RCC 7860 (cell line): Measurements from ENCODE around the gene FBXW12.
A peak's percentile ranks its signal among the peaks of the same experiment; 100 is the strongest.

Source experiments
- DNase-seq: peaks from one replicate; pipeline ENCODE4 v3.0.0-alpha.2; 2015; ENCODE audit warnings: low spot score
- FAIRE-seq: peaks from 2 replicates; lab custom pipeline; 2012; peaks lifted over from hg19 to GRCh38; lab: Jason Lieb, UNC

Gene FBXW12

GRCh38 chr3:48432411-48433371, 60.7 kb downstream of the FBXW12 start:
- FAIRE-seq: no peak
- no peak for DNase-seq

GRCh38 chr3:48433472-48434118, 61.6 kb downstream of the FBXW12 start:
- FAIRE-seq (no peak), DNase-seq (no peak)

GRCh38 chr3:48434591-48435222, 62.7 kb downstream of the FBXW12 start:
- FAIRE-seq: no peak
- no peak for DNase-seq

- DNase-seq: no peak
- no peak for FAIRE-seq
Observed at GRCh38 chr3:48435223-48435595, 63.2 kb downstream of the FBXW12 start.

- DNase-seq (peak; percentile 69), FAIRE-seq (peak; percentile 11)
Observed at GRCh38 chr3:48435774-48436476, 63.9 kb downstream of the FBXW12 start.

- no peak for DNase-seq
- no peak for FAIRE-seq
Observed at GRCh38 chr3:48436477-48436787, 64.4 kb downstream of the FBXW12 start.

GRCh38 chr3:48436855-48437254, 64.8 kb downstream of the FBXW12 start:
- FAIRE-seq (no peak), DNase-seq (no peak)

GRCh38 chr3:48437812-48438211, 65.8 kb downstream of the FBXW12 start:
- FAIRE-seq: no peak

GRCh38 chr3:48439820-48440589, 68.0 kb downstream of the FBXW12 start, which contains the start of the genes CCDC51 and TMA7:
TSS of gene CCDC51 (minus strand) at chr3:48440119. CDS start at chr3:48435128, 4,991 bp downstream.
TSS of gene TMA7 (plus strand) at chr3:48440257. CDS start at chr3:48440297, 40 bp downstream.
- DNase-seq (peak; percentile 91), FAIRE-seq (peak; percentile 84)

More at GRCh38 chr3:48437812-48438211, 65.8 kb downstream of the FBXW12 start:
- no peak for DNase-seq

GRCh38 chr3:48440590-48440958, 68.6 kb downstream of the FBXW12 start:
- FAIRE-seq (no peak), DNase-seq (no peak)

- FAIRE-seq (no peak), DNase-seq (no peak)
Observed at GRCh38 chr3:48441940-48442339, 69.9 kb downstream of the FBXW12 start.
